Hematopoietic multipotent progenitor cell treated with erythropoietin and hydrocortisone succinate and interleukin-3 and kit ligand, for 4 days (in vitro differentiated cells): ENCODE results near the gene STING1.
"Not testable (repeated sequence)": the region's sequence is repeated elsewhere in the genome, so short reads cannot be mapped to it uniquely, and the experiment has no call there.

Experiments
- DNase-seq: peaks from one replicate; pipeline ENCODE4 v3.0.0-alpha.2; 2015

STING1 gene

GRCh38 chr5:139501381-139501780, 18.8 kb upstream of the STING1 start:
- peak; percentile 31 for DNase-seq

GRCh38 chr5:139495638-139496435, 13.3 kb upstream of the STING1 start:
- peak; percentile 74 for DNase-seq

GRCh38 chr5:139494832-139495231, 12.3 kb upstream of the STING1 start:
- DNase-seq = no peak

GRCh38 chr5:139494256-139494655, 11.7 kb upstream of the STING1 start:
- no peak for DNase-seq

GRCh38 chr5:139492700-139493192, 10.2 kb upstream of the STING1 start:
- DNase-seq = no peak

GRCh38 chr5:139488260-139488659, 5.7 kb upstream of the STING1 start:
- DNase-seq = peak; percentile 44

- no peak for DNase-seq
Measured at GRCh38 chr5:139486201-139486600, 3.6 kb upstream of the STING1 start.

GRCh38 chr5:139482890-139483208, 291 bp upstream of the STING1 start:
- DNase-seq = not testable (repeated sequence)

- DNase-seq = peak; percentile 67
Measured at GRCh38 chr5:139481580-139482049, 943 bp downstream of the STING1 start.

- peak; percentile 75 for DNase-seq
Measured at GRCh38 chr5:139481122-139481533, 1.4 kb downstream of the STING1 start.

- DNase-seq = not testable (repeated sequence)
Measured at GRCh38 chr5:139479729-139480128, 2.8 kb downstream of the STING1 start.

GRCh38 chr5:139478657-139479423, 3.7 kb downstream of the STING1 start:
- DNase-seq = peak; percentile 65

GRCh38 chr5:139475865-139476617, 6.5 kb downstream of the STING1 start:
- peak; percentile 45 for DNase-seq

GRCh38 chr5:139474890-139475791, 7.4 kb downstream of the STING1 start:
- peak; percentile 98 for DNase-seq

- no peak for DNase-seq
Measured at GRCh38 chr5:139473565-139473964, 9.0 kb downstream of the STING1 start.

GRCh38 chr5:139473105-139473504, 9.5 kb downstream of the STING1 start:
- DNase-seq = no peak

- DNase-seq = no peak
Measured at GRCh38 chr5:139472386-139473030, 10.1 kb downstream of the STING1 start.

GRCh38 chr5:139470821-139471300, 11.7 kb downstream of the STING1 start, which contains the start of gene SMIM33:
SMIM33 (plus strand) TSS chr5:139471004; CDS start chr5:139471122, 118 bp downstream.
- peak; percentile 79 for DNase-seq

GRCh38 chr5:139468421-139468931, 14.1 kb downstream of the STING1 start:
- DNase-seq = peak; percentile 66

GRCh38 chr5:139462586-139463276, 19.8 kb downstream of the STING1 start, which contains the start of gene ECSCR:
ECSCR (minus strand) TSS chr5:139462743; CDS start chr5:139462670, 73 bp downstream.
- no peak for DNase-seq
